BJ (cell line): ENCODE data around the gene KCNS3. TPM values are rescaled to one million over a fixed set of nuclear protein-coding genes. Genes with fewer than 3 reads are reported as not detected.

ENCODE experiments used
- CTCF ChIA-PET: fragments of 350-600 bp; formaldehyde crosslinking; extraction: SDS; loops from one replicate; lab custom pipeline; 2021; ENCODE audit warnings: antibody characterized with exemption, inconsistent platforms; lab: Yijun Ruan, JAX
- POLR2A ChIA-PET: fragments of 300-600 bp; sonication (Branson Sonifier 250); formaldehyde crosslinking; extraction: SDS; loops from one replicate; lab custom pipeline; 2021; ENCODE audit warnings: antibody characterized with exemption; lab: Charles Lee
- DNase-seq: peaks from one replicate; pipeline ENCODE4 v3.0.0-alpha.2; 2011; ENCODE audit warnings: low read depth
- H3K27me3 ChIP-seq: 2 replicates; pipeline ENCODE4 v1.6.0; 2011; ENCODE audit warnings: low read length; ENCODE audit not compliant: control insufficient read depth, insufficient read depth
- H3K36me3 ChIP-seq: 2 replicates; pipeline ENCODE4 v1.5.1; 2011; ENCODE audit warnings: low read length; ENCODE audit not compliant: control insufficient read depth, insufficient read depth
- H3K4me3 ChIP-seq: 2 replicates; pipeline ENCODE4 v1.5.1; 2011; ENCODE audit warnings: low read depth, mild to moderate bottlenecking, control low read depth, low read length
- polyA plus RNA-seq: library from polyadenylated mRNA; depleted of rRNA; stranded (reverse); fragments of >200 nt; gene quantifications from 2 replicates; pipeline ENCODE4 v1.2.3, GENCODE V29; 2011; rRNA removed
- TF ChIP-seq, protein P1 (sequence below): IDR thresholded peaks from 2 replicates; pipeline ENCODE4 v1.5.1; 2011; ENCODE audit warnings: low read depth, mild to moderate bottlenecking, control low read depth, inconsistent platforms, low read length, moderate library complexity; ENCODE audit not compliant: insufficient read depth

KCNS3 gene
- polyA plus RNA-seq, 1 experiment, result 4.9 TPM

DNA sequence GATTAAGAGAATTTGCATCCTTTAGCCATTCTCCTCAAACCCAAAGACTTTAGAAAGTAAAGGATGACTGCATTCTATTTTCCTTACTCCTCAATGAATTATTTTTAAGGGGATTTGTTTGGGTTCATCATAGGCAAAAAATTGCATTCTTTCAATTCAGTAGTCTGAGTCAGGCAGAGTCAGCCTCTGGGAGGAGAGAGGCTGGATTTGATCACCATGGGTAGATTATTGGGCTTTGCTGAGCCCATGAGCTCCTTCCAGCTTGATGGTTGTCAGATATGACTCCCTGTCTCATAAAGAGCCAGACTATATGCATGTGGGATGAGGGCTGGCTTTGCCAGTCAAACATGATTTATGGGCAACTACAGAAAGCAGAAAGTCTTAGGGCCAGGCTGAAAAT lies 101.2 kb downstream of the KCNS3 start:
- POLR2A ChIA-PET, result no interaction called here
- Histone ChIP-seq H3K36me3 (no peaks in the 10 kb centered on the region), H3K4me3 (no peak overlapping the region), H3K27me3 (no peaks in the 10 kb centered on the region)
- CTCF ChIA-PET, result no interaction called here
- DNase-seq, result peak; percentile 37
- TF ChIP-seq, protein P1, sequence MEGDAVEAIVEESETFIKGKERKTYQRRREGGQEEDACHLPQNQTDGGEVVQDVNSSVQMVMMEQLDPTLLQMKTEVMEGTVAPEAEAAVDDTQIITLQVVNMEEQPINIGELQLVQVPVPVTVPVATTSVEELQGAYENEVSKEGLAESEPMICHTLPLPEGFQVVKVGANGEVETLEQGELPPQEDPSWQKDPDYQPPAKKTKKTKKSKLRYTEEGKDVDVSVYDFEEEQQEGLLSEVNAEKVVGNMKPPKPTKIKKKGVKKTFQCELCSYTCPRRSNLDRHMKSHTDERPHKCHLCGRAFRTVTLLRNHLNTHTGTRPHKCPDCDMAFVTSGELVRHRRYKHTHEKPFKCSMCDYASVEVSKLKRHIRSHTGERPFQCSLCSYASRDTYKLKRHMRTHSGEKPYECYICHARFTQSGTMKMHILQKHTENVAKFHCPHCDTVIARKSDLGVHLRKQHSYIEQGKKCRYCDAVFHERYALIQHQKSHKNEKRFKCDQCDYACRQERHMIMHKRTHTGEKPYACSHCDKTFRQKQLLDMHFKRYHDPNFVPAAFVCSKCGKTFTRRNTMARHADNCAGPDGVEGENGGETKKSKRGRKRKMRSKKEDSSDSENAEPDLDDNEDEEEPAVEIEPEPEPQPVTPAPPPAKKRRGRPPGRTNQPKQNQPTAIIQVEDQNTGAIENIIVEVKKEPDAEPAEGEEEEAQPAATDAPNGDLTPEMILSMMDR, result no peak

DNA sequence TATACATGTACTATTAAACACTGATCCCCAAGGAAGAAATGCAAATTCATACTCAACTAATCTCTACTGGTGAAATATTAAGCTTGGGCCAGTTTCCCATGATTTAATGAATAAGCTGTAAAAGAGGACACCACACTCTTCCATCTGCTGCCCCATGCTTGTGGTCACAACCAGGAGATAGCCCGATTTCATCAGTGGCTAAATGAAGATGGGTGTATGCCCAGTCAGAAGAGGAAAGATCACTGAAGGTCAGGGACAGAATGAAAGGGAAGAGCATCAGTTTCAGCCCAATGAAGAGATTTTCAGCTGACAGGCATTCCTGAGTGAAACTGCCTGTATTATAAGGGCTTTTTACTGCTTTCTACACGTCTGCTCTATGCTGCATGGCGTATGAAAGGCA lies 103.5 kb downstream of the KCNS3 start:
- Histone ChIP-seq H3K27me3 (no peaks in the 10 kb centered on the region), H3K36me3 (no peaks in the 10 kb centered on the region), H3K4me3 (no peak overlapping the region)
- TF ChIP-seq, protein P1, result no peak
- ChIA-PET POLR2A (no interaction called here), CTCF (no interaction called here)
- DNase-seq, result no peak

Other genes starting within 250 kb of the KCNS3 start
- 5.2 and 9.1 TPM in 2 replicates for gene SMC6, start 124.9 kb upstream of the KCNS3 start, polyA plus RNA-seq
- 7.6 and 13.4 TPM in 2 replicates for gene GEN1, start 124.5 kb upstream of the KCNS3 start, polyA plus RNA-seq
- gene MSGN1, start 62.2 kb upstream of the KCNS3 start, polyA plus RNA-seq, result not detected in 2 replicates